Dendritic cell treated with granulocyte-macrophage colony-stimulating factor and Interleukin-4, amounts not matched to agents 40 ng/mL and 50 ng/mL, for 4 days (primary cell): Measurements from ENCODE around the gene GLTP.
"Not testable (repeated sequence)": the region's sequence is repeated elsewhere in the genome, so short reads cannot be mapped to it uniquely, and the experiment has no call there.

Experiments
- H3K27ac Mint-ChIP-seq: one replicate; pipeline ENCODE4 v1.8.0; 2022; ENCODE audit warnings: mild to moderate bottlenecking, mixed read lengths
- H3K27me3 Mint-ChIP-seq: one replicate; pipeline ENCODE4 v1.8.0; 2022; ENCODE audit warnings: mild to moderate bottlenecking, mixed read lengths
- H3K36me3 Mint-ChIP-seq: one replicate; pipeline ENCODE4 v1.8.0; 2022; ENCODE audit warnings: low read depth, mixed read lengths
- H3K4me1 Mint-ChIP-seq: one replicate; pipeline ENCODE4 v1.8.0; 2022; ENCODE audit warnings: low read depth, mixed read lengths
- H3K4me3 Mint-ChIP-seq: one replicate; pipeline ENCODE4 v1.8.0; 2022; ENCODE audit warnings: mild to moderate bottlenecking, moderate library complexity, mixed read lengths
- H3K9me3 Mint-ChIP-seq: one replicate; pipeline ENCODE4 v1.8.0; 2022; ENCODE audit warnings: mixed read lengths
- intact Hi-C: fragments of 100-400 bp; cut with micrococcal nuclease; formaldehyde crosslinking; loops from one replicate; pipeline ENCODE4 v1.15.0; 2022

GLTP gene

DNA sequence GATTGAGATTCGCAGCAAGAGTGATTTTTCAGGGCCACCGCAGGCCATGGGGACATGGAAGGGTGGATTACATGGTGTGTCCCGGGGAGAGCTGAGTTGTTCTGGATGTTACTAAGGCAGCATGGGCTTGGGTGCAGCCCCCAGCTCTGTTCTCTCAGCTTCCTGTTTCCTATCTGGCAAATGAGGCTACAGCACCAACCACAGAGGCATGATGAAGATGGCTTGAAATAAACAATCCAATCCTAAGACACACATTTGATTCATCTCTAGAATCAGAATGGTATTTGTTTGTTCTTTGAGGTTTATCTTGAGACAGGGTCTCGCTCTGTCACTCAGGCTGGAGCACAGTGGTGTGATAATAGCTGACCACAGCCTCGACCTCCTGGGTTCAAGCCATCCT, 21.6 kb downstream of the GLTP start:
- H3K4me1 Mint-ChIP-seq: peaks cover under 1% of the 10 kb centered on the region
- peaks cover 76% of the 10 kb centered on the region for H3K36me3 Mint-ChIP-seq
- H3K27ac Mint-ChIP-seq: no peak overlapping the region
- intact Hi-C loops: loop anchor here (10.0 kb wide), 1 partner anchor 46 kb away; the partner anchor contains the start of gene TCHP
- H3K4me3 Mint-ChIP-seq: no peak overlapping the region
- H3K9me3 Mint-ChIP-seq: no peaks in the 10 kb centered on the region
- no peaks in the 10 kb centered on the region for H3K27me3 Mint-ChIP-seq

DNA sequence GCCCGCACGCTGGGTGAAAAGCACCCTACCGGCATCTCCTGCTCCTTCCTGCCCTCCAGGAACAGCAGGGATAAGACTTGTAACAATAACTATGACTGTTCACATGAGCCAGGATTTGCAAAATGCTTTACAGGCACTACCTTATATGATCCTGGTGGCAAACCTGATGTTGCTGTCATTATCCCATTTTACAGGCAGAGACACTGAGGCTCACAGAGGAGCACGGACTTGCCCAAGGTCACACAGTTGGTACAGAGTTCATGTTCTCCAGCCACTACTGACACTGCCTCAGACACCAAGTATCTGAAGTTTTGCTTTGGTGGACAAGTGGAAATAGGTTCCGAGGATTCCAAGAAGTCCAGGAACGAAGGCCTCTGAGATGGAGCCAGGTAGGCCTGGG, 22.6 kb downstream of the GLTP start:
- H3K4me1 Mint-ChIP-seq: no peaks in the 10 kb centered on the region
- no peaks in the 10 kb centered on the region for H3K27me3 Mint-ChIP-seq
- H3K4me3 Mint-ChIP-seq: no peak overlapping the region
- intact Hi-C loops: loop anchor here (10.0 kb wide), 1 partner anchor 47 kb away; the partner anchor contains the start of gene TCHP
- peaks cover 70% of the 10 kb centered on the region for H3K36me3 Mint-ChIP-seq
- H3K9me3 Mint-ChIP-seq: no peaks in the 10 kb centered on the region
- no peak overlapping the region for H3K27ac Mint-ChIP-seq

DNA sequence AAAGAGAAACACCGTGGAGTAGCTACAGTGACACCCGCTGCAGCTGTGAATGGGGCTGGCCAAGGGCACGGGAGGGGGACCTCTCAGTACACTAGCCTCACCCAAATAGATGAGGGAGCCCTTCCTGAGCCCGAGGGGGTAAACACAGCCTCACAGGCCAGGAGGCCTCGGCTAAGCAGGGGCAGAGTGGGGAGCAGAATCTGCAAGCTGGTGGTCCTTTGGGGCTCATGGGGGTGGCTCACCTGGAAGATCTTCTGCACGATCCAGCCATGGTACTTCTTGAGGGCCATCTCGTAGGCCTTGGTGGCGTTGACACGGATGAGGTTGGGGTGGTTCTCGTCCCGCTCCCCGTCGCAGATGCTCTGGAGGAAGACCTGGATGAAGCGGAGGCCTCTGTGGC, 25.0 kb downstream of the GLTP start:
- intact Hi-C loops: loop anchor here (2.0 to 10.0 kb wide), 2 partner anchors 49 to 75 kb away; partner anchors contain the start of gene TCHP
- H3K36me3 Mint-ChIP-seq: peaks cover 60% of the 10 kb centered on the region

DNA sequence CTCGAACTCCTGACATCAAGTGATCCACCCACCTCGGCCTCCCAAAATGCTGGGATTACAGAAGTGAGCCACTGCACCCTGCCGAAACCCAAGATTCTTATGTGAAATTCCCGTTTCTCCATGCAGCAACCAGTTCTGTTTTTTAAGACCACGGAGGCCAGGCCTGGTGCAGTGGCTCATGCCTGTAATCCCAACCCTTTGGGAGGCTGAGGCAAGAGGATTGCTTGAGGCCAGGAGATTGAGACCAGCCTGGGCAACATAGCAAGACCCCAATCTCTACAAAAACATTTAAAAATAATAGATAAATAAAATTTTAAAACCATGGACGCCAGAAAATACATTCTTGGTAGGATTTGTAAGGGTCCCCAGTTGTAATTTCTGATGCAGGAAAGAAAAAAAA, 29.8 kb downstream of the GLTP start:
- not testable (repeated sequence) for H3K27me3 Mint-ChIP-seq, H3K9me3 Mint-ChIP-seq, H3K4me3 Mint-ChIP-seq, H3K27ac Mint-ChIP-seq
- Mint-ChIP-seq H3K4me1 (peaks cover 44% of the 10 kb centered on the region), H3K36me3 (peaks cover 28% of the 10 kb centered on the region)
- intact Hi-C loops: loop anchor here (10.0 kb wide), 1 partner anchor 54 kb away; the partner anchor contains the start of gene TCHP

More for the DNA sequence above, 25.0 kb downstream of the GLTP start:
- H3K27ac Mint-ChIP-seq: no peak overlapping the region
- no peak overlapping the region for H3K4me3 Mint-ChIP-seq
- no peaks in the 10 kb centered on the region for H3K9me3 Mint-ChIP-seq
- H3K4me1 Mint-ChIP-seq: peaks cover 1% of the 10 kb centered on the region
- no peaks in the 10 kb centered on the region for H3K27me3 Mint-ChIP-seq

DNA sequence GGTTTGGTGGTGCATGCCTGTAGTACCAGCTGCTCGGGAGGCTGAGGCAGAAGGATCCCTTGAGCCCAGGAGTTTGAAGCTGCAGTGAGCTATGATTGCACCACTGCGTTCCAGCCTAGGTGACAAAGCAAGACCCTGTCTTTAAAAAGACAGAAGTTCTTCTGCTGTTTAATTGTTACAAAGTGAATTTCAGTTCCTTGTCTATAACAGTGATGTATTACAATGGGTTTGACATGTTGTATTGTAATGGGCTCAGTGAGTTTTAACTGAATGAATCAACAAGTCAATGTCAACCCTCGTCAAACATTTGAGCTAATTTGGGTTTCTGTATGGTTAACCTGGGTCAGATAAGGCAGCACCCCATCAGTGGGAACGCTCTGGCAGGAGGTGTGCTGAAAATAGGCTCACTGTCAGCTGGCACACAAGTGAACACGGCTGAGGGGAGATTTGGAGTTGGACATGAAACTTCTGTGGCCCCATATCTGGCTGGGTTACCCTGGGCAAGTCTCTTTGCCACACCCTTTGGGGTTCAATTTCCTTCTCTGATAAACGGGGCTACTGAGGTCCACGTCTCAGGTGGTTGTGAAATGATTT, 33.1 kb downstream of the GLTP start:
- Mint-ChIP-seq H3K36me3 (peaks cover 8% of the 10 kb centered on the region), H3K27me3 (no peaks in the 10 kb centered on the region), H3K4me1 (peaks cover 50% of the 10 kb centered on the region), H3K4me3 (no peak overlapping the region), H3K9me3 (no peaks in the 10 kb centered on the region), H3K27ac (peak overlapping the region; percentile 73)
- intact Hi-C loops: no loop called here

DNA sequence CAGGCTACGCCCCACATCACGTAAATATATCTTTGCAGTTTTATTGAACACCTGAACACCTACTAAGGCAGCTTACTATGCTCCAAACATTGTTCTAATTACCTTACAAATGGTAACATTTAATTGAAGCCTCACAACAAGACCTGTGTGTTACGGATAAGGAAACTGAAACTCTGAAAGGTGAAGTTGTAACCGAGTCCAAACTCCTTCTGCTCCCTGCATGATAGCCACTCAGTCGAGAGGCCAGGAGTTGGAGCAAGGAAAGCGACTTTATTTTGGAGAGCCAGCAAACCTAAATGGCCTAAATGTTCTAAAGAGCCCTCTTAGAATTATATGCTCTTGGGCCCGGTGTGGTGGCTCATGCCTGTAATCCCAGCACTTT, 34.5 kb downstream of the GLTP start:
- H3K27ac Mint-ChIP-seq: peak overlapping the region; percentile 73
- H3K27me3 Mint-ChIP-seq: no peaks in the 10 kb centered on the region
- H3K4me3 Mint-ChIP-seq: peak overlapping the region; percentile 6
- intact Hi-C loops: loop anchor here (1.0 kb wide), 1 partner anchor 41 kb away; no protein-coding TSS in a partner anchor
- no peaks in the 10 kb centered on the region for H3K9me3 Mint-ChIP-seq
- H3K4me1 Mint-ChIP-seq: peaks cover 58% of the 10 kb centered on the region
- no peaks in the 10 kb centered on the region for H3K36me3 Mint-ChIP-seq

DNA sequence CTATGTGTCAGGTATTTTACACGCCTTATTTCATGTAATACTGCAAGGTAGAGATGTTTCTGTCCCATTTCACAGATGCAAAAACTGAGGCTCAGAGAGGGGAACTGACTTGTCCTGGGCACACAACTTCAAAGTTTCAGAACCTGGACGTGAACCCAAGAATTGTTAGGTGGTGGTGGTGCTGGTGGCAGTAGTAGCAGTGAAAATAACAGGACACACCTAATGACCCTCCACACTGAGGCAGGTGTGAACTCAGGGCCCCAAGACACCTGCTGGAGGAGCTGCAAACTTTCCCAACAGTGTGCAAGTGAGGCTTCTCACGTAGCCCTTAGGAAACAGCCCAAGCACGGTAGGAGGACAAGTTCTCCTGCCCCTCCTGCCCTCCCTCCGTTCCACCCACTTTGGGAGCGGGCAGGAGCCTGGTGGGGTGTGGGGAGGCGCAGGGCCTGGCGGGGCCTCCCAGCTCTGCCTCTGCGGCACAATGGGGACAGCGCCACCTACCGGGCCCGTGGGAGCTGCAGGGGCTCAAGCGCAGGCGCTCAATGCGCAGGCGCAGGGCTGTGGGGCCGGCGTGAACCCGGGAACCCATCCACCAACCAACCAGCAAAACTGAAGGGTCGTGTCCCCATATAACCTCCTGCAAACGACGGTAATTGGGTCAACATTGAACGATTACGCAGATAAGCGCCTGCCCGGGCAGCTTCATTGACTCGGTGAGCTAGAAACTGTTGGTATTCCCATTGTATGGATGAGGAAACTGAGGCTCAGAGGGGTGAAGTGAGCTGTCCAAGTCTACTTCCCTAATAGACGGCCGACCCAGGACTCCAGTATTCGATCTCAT, 35.1 kb downstream of the GLTP start:
- Mint-ChIP-seq H3K9me3 (no peaks in the 10 kb centered on the region), H3K27ac (no peak overlapping the region), H3K36me3 (no peaks in the 10 kb centered on the region), H3K4me3 (peak overlapping the region; percentile 52), H3K27me3 (no peaks in the 10 kb centered on the region), H3K4me1 (peaks cover 61% of the 10 kb centered on the region)
- intact Hi-C loops: loop anchor here (1.0 kb wide), 1 partner anchor 40 kb away; no protein-coding TSS in a partner anchor

DNA sequence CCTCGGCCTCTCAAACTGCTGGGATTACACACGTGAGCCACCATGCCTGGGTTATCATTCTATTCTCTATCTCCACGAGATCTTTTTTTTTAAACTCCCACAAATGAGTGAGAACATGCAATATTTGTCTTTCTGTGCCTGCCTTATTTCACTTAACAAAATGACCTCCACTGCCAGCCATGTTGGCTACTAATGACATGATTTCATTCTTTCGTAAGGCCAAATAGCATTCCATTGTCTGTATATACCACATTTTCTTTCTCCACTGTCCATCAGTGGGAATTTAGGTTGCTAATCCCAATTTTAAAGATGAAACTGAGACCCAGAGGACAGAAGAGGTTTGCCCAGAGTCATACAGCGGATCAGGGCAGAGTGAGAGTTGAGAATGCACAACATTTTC, 36.2 kb downstream of the GLTP start:
- H3K27ac Mint-ChIP-seq: no peak overlapping the region
- no peaks in the 10 kb centered on the region for H3K36me3 Mint-ChIP-seq
- H3K4me1 Mint-ChIP-seq: peaks cover 61% of the 10 kb centered on the region
- no peak overlapping the region for H3K4me3 Mint-ChIP-seq
- H3K27me3 Mint-ChIP-seq: no peaks in the 10 kb centered on the region
- intact Hi-C loops: no loop called here
- H3K9me3 Mint-ChIP-seq: no peaks in the 10 kb centered on the region

DNA sequence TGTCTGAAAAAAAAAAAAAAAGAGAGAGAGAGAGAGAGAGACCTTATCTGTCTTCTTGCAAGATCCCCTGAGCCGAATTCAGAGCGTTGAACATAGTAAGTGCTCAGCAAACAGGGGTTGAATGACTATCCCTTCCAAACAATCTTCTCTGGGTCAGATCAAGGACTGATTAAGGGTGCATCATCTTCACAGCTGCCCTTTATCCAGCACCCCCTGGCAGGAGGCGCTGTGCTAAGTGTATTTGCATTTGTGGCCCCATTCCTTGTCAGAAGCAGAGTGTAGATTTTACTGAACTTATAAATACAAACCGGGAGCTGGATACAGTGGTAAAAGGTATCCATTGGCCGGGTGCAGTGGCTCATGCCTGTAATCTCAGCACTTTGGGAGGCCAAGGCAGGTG, 38.3 kb downstream of the GLTP start:
- no peaks in the 10 kb centered on the region for H3K36me3 Mint-ChIP-seq
- no peaks in the 10 kb centered on the region for H3K9me3 Mint-ChIP-seq
- H3K4me3 Mint-ChIP-seq: no peak overlapping the region
- peaks cover 63% of the 10 kb centered on the region for H3K4me1 Mint-ChIP-seq
- H3K27me3 Mint-ChIP-seq: no peaks in the 10 kb centered on the region
- intact Hi-C loops: no loop called here
- no peak overlapping the region for H3K27ac Mint-ChIP-seq

DNA sequence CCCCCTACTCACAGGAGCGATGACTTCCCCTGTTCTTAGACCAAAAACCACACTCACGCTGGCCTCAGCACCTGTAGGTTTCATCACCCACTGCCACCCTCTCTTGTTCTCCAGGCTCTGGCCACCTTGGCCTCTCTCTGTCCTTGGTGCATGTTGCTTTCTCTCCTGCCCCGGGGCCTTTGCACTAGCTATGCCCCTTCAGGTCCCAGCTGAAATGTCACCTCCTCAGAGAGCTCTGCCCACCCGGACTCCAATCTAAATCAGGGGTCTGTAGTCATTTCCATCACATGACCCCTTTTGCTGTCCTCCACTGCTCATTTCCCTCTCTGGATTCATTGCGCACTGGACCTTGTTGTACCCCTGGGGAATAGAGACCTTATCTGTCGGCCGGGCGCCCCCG, 39.0 kb downstream of the GLTP start:
- Mint-ChIP-seq H3K27ac (no peak overlapping the region), H3K4me3 (no peak overlapping the region), H3K36me3 (no peaks in the 10 kb centered on the region), H3K27me3 (no peaks in the 10 kb centered on the region), H3K9me3 (no peaks in the 10 kb centered on the region), H3K4me1 (peaks cover 58% of the 10 kb centered on the region)
- intact Hi-C loops: no loop called here

DNA sequence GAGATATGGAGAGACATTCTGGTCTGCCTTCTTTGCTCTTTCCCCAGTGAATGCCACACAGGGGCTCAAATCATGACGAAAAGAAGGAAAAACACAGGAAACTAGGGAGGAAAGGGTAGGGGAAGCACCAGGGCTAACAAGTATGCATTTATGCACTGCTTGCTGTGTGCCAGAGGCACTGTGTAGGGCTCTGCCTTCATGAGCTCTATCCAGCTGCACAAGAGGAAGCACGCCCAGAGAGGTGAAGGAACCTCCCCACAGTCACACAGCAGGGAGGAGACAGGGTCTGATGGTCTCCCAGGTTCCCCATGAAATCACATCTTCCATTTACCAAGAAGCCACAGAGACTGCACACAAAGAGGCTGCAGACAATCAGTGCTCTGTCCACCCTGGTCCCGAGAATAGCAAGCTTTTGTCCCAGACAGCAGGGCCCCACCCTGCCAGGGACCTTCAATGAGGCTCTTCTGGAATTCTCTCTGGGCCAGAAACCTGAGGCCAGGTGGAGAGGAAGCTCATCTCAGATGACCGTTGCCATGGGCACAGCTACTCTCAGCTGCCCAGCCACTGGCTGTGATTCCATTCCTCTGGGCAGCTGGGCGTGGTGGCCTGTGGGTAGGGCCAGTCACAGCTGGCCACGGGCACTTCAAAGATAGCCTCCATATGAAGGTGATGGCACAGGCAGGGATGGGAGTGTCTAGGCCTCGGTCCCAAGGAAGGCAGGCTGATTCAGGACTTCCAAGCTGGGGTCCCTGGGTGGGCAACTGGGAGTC, 39.9 kb downstream of the GLTP start:
- peaks cover 50% of the 10 kb centered on the region for H3K4me1 Mint-ChIP-seq
- H3K27ac Mint-ChIP-seq: no peak overlapping the region
- H3K9me3 Mint-ChIP-seq: no peaks in the 10 kb centered on the region
- H3K27me3 Mint-ChIP-seq: no peaks in the 10 kb centered on the region
- no peaks in the 10 kb centered on the region for H3K36me3 Mint-ChIP-seq
- H3K4me3 Mint-ChIP-seq: no peak overlapping the region
- intact Hi-C loops: no loop called here

DNA sequence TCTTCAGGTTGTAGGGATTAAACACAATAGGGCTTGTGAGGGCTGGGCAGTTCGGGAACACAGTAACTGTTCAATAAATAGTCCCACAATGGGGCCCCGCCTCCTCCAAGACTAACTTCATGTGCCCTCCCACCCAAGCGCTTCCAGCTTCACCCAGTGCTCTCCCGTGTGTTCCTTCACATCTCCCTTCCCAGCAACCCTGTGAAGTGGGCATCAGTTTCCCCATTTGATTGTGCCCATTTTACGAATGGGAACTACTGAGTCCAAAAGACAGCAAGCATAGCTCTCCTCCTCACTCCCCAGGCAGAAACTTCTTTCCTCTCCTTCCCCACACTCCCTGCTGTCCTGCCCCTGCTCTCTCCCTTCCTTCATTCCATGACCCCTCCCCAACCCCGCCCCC, 40.9 kb downstream of the GLTP start:
- intact Hi-C loops: no loop called here
- Mint-ChIP-seq H3K27me3 (peaks cover 9% of the 10 kb centered on the region), H3K27ac (no peak overlapping the region), H3K36me3 (no peaks in the 10 kb centered on the region), H3K4me1 (peaks cover 52% of the 10 kb centered on the region), H3K4me3 (no peak overlapping the region), H3K9me3 (no peaks in the 10 kb centered on the region)

DNA sequence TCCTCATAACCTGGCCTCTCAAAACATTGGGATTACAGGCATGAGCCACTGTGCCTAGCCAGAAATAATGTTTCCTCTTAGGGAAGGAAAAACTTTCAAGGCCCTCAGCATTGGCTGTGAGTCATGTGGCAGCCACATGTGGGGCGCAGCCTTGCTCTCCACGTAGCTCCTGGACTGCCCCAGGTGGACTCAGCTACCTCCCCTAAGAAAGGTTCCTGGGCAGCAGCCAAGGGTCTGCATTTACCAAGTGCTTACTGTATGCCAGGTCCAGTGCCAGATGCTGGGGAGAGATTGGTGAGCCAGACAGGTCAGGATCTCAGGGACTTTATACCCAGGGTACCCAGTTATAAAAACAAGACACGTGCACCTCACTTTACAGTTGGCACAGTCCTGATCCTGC, 43.4 kb downstream of the GLTP start:
- Mint-ChIP-seq H3K27ac (no peak overlapping the region), H3K4me3 (no peak overlapping the region), H3K4me1 (peaks cover 59% of the 10 kb centered on the region), H3K36me3 (no peaks in the 10 kb centered on the region), H3K9me3 (no peaks in the 10 kb centered on the region), H3K27me3 (peaks cover 27% of the 10 kb centered on the region)
- intact Hi-C loops: no loop called here

DNA sequence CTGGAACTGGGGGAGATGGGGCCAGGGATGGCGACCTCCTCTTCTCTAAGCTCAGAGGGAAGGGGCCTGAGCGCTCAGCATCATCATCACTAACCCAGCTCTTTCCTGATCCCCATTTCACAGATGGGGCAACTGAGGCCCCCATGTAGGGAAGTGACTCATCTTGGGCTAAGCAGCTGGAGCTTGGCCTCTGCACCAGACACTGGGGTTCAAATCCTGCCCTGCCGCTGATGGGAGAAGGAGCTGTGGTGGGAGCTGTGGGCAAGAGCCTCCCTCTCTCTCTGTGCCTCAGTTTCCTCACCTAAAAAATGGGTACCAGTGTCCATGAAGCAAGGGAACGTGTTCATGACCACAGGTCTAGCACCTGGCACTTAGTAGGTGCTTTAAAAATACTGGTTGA, 44.5 kb downstream of the GLTP start:
- Mint-ChIP-seq H3K36me3 (no peaks in the 10 kb centered on the region), H3K9me3 (no peaks in the 10 kb centered on the region), H3K27ac (no peak overlapping the region), H3K27me3 (peaks cover 36% of the 10 kb centered on the region), H3K4me3 (no peak overlapping the region), H3K4me1 (peaks cover 58% of the 10 kb centered on the region)
- intact Hi-C loops: no loop called here
